Nephron progenitor cell (in vitro differentiated cells): Measurements from ENCODE around the gene MAEA.

ENCODE experiments used
- DNase-seq: peaks from one replicate; pipeline ENCODE4 v3.0.0; 2021
- H3K27ac Mint-ChIP-seq: 2 replicates; pipeline ENCODE4 v1.8.0; 2021; ENCODE audit warnings: mild to moderate bottlenecking, moderate library complexity, mixed read lengths
- H3K27me3 Mint-ChIP-seq: 2 replicates; pipeline ENCODE4 v1.8.0; 2021; ENCODE audit warnings: mild to moderate bottlenecking, low read depth, mixed read lengths; ENCODE audit not compliant: poor library complexity
- H3K36me3 Mint-ChIP-seq: 2 replicates; pipeline ENCODE4 v1.8.0; 2021; ENCODE audit warnings: low read depth, mixed read lengths
- H3K4me1 Mint-ChIP-seq: 2 replicates; pipeline ENCODE4 v1.8.0; 2021; ENCODE audit warnings: mixed read lengths
- H3K4me3 Mint-ChIP-seq: 2 replicates; pipeline ENCODE4 v1.8.0; 2021; ENCODE audit warnings: mild to moderate bottlenecking, moderate library complexity, mixed read lengths
- H3K9me3 Mint-ChIP-seq: 2 replicates; pipeline ENCODE4 v1.8.0; 2021; ENCODE audit warnings: mild to moderate bottlenecking, moderate library complexity, mixed read lengths
- TF ChIP-seq, protein P1 (sequence below): fragments of 200-600 bp; sonication (generic); IDR thresholded peaks from 2 replicates; pipeline ENCODE4 v1.5.0; 2021; ENCODE audit warnings: antibody characterized with exemption

MAEA gene

DNA sequence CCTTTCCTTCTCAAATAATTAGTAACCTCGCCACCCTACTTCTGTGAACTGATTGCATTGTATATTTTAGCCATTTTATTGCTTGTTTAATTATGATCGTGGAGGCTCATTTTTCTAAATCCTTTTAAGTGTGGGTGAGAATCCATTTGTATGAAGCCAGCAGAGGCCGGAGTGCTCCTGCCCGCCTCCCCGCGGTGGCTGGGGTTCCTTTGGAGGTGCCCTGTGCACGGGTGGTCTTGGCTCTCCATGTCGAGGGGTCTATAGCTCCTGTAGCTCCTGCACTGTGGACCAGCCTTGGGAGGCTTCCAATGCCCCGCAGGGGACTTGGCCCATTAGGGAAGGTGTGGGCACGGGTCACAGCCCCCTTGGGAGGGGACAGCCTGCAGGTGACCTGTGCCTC, 72.4 kb downstream of the MAEA start:
- TF ChIP-seq, protein P1, sequence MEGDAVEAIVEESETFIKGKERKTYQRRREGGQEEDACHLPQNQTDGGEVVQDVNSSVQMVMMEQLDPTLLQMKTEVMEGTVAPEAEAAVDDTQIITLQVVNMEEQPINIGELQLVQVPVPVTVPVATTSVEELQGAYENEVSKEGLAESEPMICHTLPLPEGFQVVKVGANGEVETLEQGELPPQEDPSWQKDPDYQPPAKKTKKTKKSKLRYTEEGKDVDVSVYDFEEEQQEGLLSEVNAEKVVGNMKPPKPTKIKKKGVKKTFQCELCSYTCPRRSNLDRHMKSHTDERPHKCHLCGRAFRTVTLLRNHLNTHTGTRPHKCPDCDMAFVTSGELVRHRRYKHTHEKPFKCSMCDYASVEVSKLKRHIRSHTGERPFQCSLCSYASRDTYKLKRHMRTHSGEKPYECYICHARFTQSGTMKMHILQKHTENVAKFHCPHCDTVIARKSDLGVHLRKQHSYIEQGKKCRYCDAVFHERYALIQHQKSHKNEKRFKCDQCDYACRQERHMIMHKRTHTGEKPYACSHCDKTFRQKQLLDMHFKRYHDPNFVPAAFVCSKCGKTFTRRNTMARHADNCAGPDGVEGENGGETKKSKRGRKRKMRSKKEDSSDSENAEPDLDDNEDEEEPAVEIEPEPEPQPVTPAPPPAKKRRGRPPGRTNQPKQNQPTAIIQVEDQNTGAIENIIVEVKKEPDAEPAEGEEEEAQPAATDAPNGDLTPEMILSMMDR: no peak
- H3K27me3 Mint-ChIP-seq: peaks cover 3% of the 10 kb centered on the region
- H3K36me3 Mint-ChIP-seq: no peaks in the 10 kb centered on the region
- H3K9me3 Mint-ChIP-seq: no peaks in the 10 kb centered on the region
- no peak overlapping the region for H3K27ac Mint-ChIP-seq
- no peak for DNase-seq
- no peaks in the 10 kb centered on the region for H3K4me1 Mint-ChIP-seq
- no peak overlapping the region for H3K4me3 Mint-ChIP-seq

DNA sequence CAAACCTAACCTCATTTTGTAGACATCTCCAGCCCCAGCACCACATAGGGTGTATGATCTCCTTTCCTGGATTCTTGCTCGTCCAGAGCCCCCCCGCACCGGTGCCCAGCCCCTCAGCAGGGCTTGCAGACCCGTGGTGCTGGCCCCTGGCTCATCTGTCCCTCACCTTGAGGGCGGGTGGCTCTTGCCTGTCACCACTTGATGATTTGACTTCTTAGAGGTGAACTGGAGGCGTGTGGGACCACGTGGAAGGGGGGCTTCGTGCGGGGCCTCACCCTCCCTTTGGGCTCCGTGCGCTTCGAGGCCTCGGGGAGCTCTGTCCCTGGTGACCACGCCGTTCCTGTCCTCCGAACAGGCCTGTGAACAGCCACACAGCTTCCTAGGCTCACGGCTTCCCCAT, 72.8 kb downstream of the MAEA start:
- no peak for DNase-seq
- TF ChIP-seq, protein P1: no peak
- Mint-ChIP-seq H3K9me3 (no peaks in the 10 kb centered on the region), H3K27ac (no peak overlapping the region), H3K36me3 (no peaks in the 10 kb centered on the region), H3K4me3 (no peak overlapping the region), H3K27me3 (peaks cover 3% of the 10 kb centered on the region), H3K4me1 (no peaks in the 10 kb centered on the region)

DNA sequence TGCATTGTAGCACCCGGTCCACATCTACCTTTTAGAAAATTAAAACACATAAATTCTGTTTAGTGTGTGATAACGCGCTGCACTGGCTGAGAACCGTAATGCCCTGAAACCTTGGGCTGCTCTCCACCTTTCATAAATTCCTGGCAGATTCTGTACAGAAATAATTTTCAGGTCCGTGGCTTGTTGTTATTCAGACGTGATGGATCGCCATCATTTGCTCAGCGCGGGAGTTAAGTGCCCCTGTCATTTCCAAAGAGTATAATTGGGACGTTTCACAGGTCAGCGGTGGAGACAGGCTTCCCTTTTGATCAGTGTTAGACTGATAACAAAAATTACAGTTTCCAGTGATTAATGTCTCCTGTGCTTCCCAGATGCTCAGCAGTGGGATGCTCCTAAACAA, 73.8 kb downstream of the MAEA start:
- Mint-ChIP-seq H3K9me3 (no peaks in the 10 kb centered on the region), H3K27me3 (peaks cover 3% of the 10 kb centered on the region), H3K4me1 (no peaks in the 10 kb centered on the region), H3K27ac (no peak overlapping the region), H3K36me3 (no peaks in the 10 kb centered on the region), H3K4me3 (no peak overlapping the region)
- TF ChIP-seq, protein P1: no peak
- DNase-seq: no peak

DNA sequence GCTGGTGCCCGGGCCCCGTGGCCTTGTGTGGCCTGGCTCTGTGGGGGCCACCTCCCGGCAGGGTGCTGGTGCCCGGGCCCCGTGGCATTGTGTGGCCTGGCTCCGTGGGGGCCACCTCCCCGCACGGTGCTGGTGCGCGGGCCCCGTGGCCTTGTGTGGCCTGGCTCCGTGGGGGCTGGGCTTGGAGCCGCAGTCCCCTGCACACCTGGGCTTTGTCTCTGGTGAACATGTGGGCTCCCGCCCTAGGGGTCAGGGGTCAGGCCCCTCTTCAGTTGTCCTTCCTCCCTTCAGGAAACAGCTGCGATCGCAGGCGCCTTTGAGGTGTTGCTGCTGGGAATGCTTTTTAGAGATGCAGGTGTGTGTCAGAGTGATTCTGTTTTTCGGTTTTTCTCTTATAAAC, 74.5 kb downstream of the MAEA start:
- no peak for DNase-seq
- no peak overlapping the region for H3K27ac Mint-ChIP-seq
- no peaks in the 10 kb centered on the region for H3K9me3 Mint-ChIP-seq
- H3K36me3 Mint-ChIP-seq: no peaks in the 10 kb centered on the region
- peaks cover 3% of the 10 kb centered on the region for H3K4me1 Mint-ChIP-seq
- TF ChIP-seq, protein P1: no peak
- peaks cover 3% of the 10 kb centered on the region for H3K27me3 Mint-ChIP-seq
- H3K4me3 Mint-ChIP-seq: no peak overlapping the region

DNA sequence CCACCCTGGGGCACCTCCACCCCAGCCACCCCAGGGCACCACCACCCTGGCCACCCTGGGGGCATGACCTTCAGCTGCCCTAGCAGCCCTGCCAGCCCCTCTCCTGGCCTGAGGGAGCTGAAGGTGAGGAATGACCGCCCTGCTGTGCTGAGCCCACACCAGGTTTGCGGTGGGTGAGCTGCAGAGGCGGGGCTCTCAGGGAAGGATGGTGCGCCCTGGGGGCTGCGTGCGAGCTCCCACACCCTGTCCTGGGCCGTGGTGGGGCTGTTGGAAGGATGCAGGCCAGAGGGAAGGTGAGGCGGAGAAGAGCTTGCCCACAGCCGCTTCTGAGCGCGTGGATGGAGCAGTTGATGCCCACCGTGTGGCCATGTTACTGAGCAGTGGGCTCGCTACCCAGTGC, 75.1 kb downstream of the MAEA start:
- no peak for DNase-seq
- Mint-ChIP-seq H3K36me3 (no peaks in the 10 kb centered on the region), H3K27ac (no peak overlapping the region), H3K4me3 (no peak overlapping the region), H3K27me3 (peaks cover 3% of the 10 kb centered on the region), H3K4me1 (peaks cover 9% of the 10 kb centered on the region), H3K9me3 (no peaks in the 10 kb centered on the region)
- TF ChIP-seq, protein P1: no peak

DNA sequence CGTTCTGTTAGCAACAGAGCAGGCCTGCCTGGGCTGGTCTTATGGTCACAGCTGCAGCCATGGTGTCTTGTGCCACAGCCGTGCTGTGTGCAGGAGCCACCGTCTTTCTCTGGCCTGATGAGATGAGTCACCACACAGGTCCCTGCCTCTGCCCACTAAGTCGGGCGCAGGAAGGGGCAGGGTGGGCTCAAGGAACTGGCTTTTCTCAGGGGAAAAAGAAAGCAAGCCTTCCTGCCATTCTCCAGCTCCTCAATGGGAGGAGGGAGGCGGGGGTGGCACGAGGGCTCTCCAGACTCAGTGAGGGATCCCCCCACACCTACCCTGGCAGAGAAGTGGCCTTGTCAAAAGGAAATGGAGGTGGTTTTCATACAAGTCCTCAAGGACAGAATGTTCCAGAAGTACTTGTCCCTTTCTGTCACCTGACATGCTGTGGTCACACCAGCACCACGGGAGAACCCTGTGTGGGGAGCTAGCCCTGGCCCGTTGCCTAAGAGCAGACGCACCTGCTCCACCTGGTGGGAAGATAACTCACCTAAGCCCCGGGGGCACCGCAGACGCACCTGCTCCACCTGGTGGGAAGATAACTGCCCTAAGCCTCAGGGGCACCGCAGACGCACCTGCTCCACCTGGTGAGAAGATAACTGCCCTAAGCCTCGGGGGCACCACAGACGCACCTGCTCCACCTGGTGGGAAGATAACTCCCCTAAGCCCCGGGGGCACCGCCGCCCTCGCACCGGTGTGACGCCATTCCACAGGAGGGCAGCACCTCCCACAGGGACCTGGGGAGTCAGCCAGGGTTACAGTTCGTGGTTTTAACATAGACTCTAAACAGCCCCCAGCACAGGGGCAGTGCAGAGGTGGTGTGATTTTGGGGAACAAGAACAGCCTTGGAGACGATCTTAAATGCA, 75.8 kb downstream of the MAEA start:
- Mint-ChIP-seq H3K4me1 (peaks cover 14% of the 10 kb centered on the region), H3K9me3 (no peaks in the 10 kb centered on the region), H3K36me3 (no peaks in the 10 kb centered on the region), H3K4me3 (no peak overlapping the region), H3K27ac (peak overlapping the region; percentile 22), H3K27me3 (peaks cover 3% of the 10 kb centered on the region)
- TF ChIP-seq, protein P1: no peak
- DNase-seq: no peak
